Measurements from ENCODE around the gene PRELID3B.

GRCh38 chr20:59063358-59064213 is 21.0 kb upstream of the PRELID3B start:
- TF ChIP-seq CBX3 (IDR thresholded peaks at IDR 0.05; ENCODE audit: low read depth) (peak; percentile 61; the same call in 1 of the 2 replicates), POLR2A (IDR thresholded peaks at IDR 0.05; ENCODE audit: borderline replicate concordance, extremely low read depth, insufficient read depth, insufficient read length) (no peak), SIN3A (IDR thresholded peaks at IDR 0.05; ENCODE audit: low read depth) (no peak), CTCF (IDR thresholded peaks at IDR 0.05 in 2 of 3, conservative IDR thresholded peaks at IDR 0.05 in 1 of 3; ENCODE audit: borderline replicate concordance in 1 of 3, insufficient read depth in 1 of 3, low read depth in 2 of 3, low read length in 2 of 3) (no peak)
